Spleen (tissue), 7 donors: ENCODE data around the gene LRP1-AS.

ENCODE experiments used
- CTCF ChIP-seq, 11 experiments: fragments of 200-600 bp in 7 of 11; fragments of 450-650 bp in 4 of 11; sonication (generic) in 4 of 11; IDR thresholded peaks in 8 of 11; conservative IDR thresholded peaks in 3 of 11; 1 replicate in 7 of 11; 2 replicates in 4 of 11; pipeline versions ENCODE4 v1.4.0 to v1.8.0; 2016 to 2021; ENCODE audit warnings: antibody characterized with exemption in 11 of 11, inconsistent platforms in 4 of 11, mild to moderate bottlenecking in 1 of 11
- POLR2A ChIP-seq, 3 donors: fragments of 450-650 bp; IDR thresholded peaks; one replicate each; pipeline ENCODE4 v1.5.1; 2017; ENCODE audit warnings: antibody characterized with exemption in 3 of 3, mild to moderate bottlenecking in 1 of 3
- donor health status: DM: no; HTN: no; CAD: no; lungs with moderate emphysema.
- donor health status: DM: no; HTN: no; CAD: no.
- donor health status: DM: no; HTN: no; CAD: no.

- TF ChIP-seq POLR2A (IDR thresholded peaks at IDR 0.05) (no peak), CTCF (IDR thresholded peaks at IDR 0.05 in 8 of 11, conservative IDR thresholded peaks at IDR 0.05 in 3 of 11) (no peak)
These were observed 1.9 kb downstream of the LRP1-AS start for GRCh38 chr12:57145460-57146059.
